ENCODE measurements around the gene DDX46.
A peak's percentile ranks its signal among the peaks of the same experiment; 100 is the strongest.

Gene DDX46, protein sequence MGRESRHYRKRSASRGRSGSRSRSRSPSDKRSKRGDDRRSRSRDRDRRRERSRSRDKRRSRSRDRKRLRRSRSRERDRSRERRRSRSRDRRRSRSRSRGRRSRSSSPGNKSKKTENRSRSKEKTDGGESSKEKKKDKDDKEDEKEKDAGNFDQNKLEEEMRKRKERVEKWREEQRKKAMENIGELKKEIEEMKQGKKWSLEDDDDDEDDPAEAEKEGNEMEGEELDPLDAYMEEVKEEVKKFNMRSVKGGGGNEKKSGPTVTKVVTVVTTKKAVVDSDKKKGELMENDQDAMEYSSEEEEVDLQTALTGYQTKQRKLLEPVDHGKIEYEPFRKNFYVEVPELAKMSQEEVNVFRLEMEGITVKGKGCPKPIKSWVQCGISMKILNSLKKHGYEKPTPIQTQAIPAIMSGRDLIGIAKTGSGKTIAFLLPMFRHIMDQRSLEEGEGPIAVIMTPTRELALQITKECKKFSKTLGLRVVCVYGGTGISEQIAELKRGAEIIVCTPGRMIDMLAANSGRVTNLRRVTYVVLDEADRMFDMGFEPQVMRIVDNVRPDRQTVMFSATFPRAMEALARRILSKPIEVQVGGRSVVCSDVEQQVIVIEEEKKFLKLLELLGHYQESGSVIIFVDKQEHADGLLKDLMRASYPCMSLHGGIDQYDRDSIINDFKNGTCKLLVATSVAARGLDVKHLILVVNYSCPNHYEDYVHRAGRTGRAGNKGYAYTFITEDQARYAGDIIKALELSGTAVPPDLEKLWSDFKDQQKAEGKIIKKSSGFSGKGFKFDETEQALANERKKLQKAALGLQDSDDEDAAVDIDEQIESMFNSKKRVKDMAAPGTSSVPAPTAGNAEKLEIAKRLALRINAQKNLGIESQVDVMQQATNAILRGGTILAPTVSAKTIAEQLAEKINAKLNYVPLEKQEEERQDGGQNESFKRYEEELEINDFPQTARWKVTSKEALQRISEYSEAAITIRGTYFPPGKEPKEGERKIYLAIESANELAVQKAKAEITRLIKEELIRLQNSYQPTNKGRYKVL

DNA sequence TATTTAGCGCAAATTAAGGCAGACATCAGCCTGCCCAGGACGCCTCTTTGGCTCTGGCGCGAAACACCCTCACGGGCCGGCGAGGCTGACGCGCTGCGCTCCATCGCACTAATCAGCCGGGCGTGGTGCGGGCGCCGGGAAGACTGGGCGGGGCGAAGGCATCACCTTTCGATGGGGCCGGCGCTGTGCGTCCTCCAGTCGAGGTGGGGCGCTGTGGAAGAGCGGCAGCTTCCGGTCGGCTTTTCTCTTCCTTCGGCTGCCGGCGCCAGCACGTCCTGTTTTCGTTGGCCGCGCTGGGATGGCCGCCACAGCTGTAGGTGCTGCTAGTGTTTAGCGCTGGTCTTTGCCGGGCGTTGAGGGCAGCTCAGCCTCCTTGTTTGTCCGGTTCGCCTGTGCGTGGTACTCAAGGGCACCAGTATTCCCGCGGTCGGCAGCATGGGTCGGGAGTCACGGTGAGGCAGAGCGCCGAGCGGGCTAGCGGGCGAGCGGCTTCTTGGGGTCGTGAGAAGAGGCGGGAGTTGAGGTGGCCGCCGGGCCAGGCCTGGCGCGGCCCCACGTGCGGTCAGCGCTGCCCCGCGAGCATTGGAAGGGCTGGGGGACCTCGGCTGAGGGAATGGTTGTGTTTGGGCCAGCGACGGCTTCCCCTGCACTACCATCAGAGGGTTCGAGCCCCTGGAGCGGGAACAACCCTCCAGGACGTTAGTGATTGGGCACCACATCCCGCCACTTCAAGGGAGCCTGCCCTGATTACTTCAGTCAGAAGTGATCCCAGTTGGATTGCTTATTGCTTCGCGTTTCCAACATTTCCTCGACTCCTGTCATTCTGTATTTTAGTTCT, at the start of gene DDX46:
TSS of gene DDX46 (plus strand) at position 276 of the 838 bp plus-strand sequence. CDS start at position 436, 160 bp downstream.
- peak; percentile 40; the same call in 1 of the 2 replicates for TF ChIP-seq TEAD4 (IDR thresholded peaks at IDR 0.05)
- peak; percentile 40; the same call in 1 of the 2 replicates for TF ChIP-seq NFIC (IDR thresholded peaks at IDR 0.05)
- 0 out of 2 replicates have a peak, but pooled peaks have one; percentile 30 for TF ChIP-seq EP300 (IDR thresholded peaks at IDR 0.05; ENCODE audit: borderline replicate concordance)
- TF ChIP-seq RAD21 (IDR thresholded peaks at IDR 0.05; ENCODE audit: low read depth), result no peak; the same call in 1 of the 2 replicates
- TF ChIP-seq, protein P1, sequence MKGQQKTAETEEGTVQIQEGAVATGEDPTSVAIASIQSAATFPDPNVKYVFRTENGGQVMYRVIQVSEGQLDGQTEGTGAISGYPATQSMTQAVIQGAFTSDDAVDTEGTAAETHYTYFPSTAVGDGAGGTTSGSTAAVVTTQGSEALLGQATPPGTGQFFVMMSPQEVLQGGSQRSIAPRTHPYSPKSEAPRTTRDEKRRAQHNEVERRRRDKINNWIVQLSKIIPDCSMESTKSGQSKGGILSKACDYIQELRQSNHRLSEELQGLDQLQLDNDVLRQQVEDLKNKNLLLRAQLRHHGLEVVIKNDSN (IDR thresholded peaks at IDR 0.05), result peak; percentile 48
- TF ChIP-seq CEBPB (IDR thresholded peaks at IDR 0.05), result no peak
- peak; percentile 58; the same call in 1 of the 2 replicates for TF ChIP-seq EGR1 (IDR thresholded peaks at IDR 0.05)
- TF ChIP-seq, protein P2, sequence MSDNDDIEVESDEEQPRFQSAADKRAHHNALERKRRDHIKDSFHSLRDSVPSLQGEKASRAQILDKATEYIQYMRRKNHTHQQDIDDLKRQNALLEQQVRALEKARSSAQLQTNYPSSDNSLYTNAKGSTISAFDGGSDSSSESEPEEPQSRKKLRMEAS (IDR thresholded peaks at IDR 0.05), result peak; percentile 88
- TF ChIP-seq CREB1 (IDR thresholded peaks at IDR 0.05; ENCODE audit: low read depth), result no peak
- TF ChIP-seq FOXM1 (IDR thresholded peaks at IDR 0.05; ENCODE audit: borderline replicate concordance, low read depth), result no peak
- no peak for TF ChIP-seq ZBTB7A (IDR thresholded peaks at IDR 0.05; ENCODE audit: low read depth)
- TF ChIP-seq, protein P3, sequence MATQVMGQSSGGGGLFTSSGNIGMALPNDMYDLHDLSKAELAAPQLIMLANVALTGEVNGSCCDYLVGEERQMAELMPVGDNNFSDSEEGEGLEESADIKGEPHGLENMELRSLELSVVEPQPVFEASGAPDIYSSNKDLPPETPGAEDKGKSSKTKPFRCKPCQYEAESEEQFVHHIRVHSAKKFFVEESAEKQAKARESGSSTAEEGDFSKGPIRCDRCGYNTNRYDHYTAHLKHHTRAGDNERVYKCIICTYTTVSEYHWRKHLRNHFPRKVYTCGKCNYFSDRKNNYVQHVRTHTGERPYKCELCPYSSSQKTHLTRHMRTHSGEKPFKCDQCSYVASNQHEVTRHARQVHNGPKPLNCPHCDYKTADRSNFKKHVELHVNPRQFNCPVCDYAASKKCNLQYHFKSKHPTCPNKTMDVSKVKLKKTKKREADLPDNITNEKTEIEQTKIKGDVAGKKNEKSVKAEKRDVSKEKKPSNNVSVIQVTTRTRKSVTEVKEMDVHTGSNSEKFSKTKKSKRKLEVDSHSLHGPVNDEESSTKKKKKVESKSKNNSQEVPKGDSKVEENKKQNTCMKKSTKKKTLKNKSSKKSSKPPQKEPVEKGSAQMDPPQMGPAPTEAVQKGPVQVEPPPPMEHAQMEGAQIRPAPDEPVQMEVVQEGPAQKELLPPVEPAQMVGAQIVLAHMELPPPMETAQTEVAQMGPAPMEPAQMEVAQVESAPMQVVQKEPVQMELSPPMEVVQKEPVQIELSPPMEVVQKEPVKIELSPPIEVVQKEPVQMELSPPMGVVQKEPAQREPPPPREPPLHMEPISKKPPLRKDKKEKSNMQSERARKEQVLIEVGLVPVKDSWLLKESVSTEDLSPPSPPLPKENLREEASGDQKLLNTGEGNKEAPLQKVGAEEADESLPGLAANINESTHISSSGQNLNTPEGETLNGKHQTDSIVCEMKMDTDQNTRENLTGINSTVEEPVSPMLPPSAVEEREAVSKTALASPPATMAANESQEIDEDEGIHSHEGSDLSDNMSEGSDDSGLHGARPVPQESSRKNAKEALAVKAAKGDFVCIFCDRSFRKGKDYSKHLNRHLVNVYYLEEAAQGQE (IDR thresholded peaks at IDR 0.05; ENCODE audit: low read depth), result no peak
- TF ChIP-seq TCF12 (IDR thresholded peaks at IDR 0.05; ENCODE audit: low read depth), result peak; percentile 84
- TF ChIP-seq YY1 (IDR thresholded peaks at IDR 0.05; ENCODE audit: low read depth), result peak; percentile 96
- TF ChIP-seq TAF1 (IDR thresholded peaks at IDR 0.05; ENCODE audit: low read depth), result peak; percentile 98

DNA sequence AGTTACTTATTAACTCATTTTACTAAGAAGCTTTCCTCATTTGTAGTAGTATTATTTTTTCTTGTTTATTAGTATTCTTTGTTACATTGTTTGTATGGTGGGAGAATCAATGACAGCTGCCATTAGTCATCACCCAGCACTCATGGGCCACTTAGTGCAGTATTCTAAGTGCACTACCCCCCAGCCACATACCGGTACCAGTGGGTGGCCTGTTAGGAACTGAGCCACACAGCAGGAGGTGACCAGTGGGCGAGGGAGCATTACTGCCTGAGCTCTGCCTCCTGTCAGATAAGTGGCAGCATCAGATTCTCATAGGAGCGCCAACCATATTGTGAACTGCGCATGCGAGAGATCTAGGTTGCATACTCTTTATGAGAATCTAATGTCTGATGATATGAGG, 44.5 kb upstream of the DDX46 start:
- no peak for TF ChIP-seq NFIC (IDR thresholded peaks at IDR 0.05)
- TF ChIP-seq TEAD4 (IDR thresholded peaks at IDR 0.05), result peak; percentile 75
- TF ChIP-seq RAD21 (IDR thresholded peaks at IDR 0.05; ENCODE audit: low read depth), result no peak
- no peak for TF ChIP-seq YY1 (IDR thresholded peaks at IDR 0.05; ENCODE audit: low read depth)
- TF ChIP-seq EGR1 (IDR thresholded peaks at IDR 0.05), result peak; percentile 52; the same call in 1 of the 2 replicates
- no peak for TF ChIP-seq CEBPB (IDR thresholded peaks at IDR 0.05)
- TF ChIP-seq TCF12 (IDR thresholded peaks at IDR 0.05; ENCODE audit: low read depth), result no peak
- TF ChIP-seq ZBTB7A (IDR thresholded peaks at IDR 0.05; ENCODE audit: low read depth), result no peak
- TF ChIP-seq FOXM1 (IDR thresholded peaks at IDR 0.05; ENCODE audit: borderline replicate concordance, low read depth), result no peak

DNA sequence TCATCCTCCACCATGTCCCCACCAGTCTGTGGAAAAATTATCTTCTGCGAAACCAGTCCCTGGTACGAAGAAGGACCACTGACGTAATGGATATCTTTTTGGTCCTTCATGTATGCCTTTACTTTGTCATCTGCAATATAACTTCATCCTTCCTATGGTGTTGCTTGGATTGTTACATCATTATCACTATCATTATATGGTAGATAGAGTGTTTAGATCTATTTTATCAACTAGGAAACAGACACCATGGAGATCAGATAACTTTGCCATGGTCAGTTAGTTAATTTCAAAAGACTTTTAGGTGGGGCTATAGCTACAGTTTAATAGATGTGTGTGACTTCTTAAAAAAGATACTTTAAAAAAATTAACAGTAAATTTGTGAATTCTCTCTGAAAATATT, 44.0 kb upstream of the DDX46 start:
- no peak for TF ChIP-seq TCF12 (IDR thresholded peaks at IDR 0.05; ENCODE audit: low read depth)
- TF ChIP-seq, protein P2 (IDR thresholded peaks at IDR 0.05), result no peak
- no peak for TF ChIP-seq YY1 (IDR thresholded peaks at IDR 0.05; ENCODE audit: low read depth)
- TF ChIP-seq ZBTB7A (IDR thresholded peaks at IDR 0.05; ENCODE audit: low read depth), result no peak
- no peak for TF ChIP-seq EGR1 (IDR thresholded peaks at IDR 0.05)
- TF ChIP-seq TEAD4 (IDR thresholded peaks at IDR 0.05), result no peak

DNA sequence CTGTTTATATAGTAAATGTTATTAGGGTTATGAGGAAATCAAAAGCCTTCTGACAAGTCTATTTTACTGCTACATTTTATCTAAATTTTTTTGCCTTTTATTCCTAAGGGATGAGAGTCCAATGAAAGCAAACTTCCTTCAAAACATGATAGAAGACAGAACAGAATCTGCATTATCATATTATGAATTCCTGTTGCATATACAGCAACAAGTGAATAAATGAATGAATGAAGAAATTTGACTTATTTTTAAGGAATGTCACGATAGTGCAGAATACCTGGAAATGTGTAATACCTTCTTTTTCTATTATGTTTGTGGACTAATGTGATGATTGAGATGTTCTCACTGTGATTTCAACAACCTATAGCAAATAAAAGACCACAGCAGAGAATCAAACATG, 33.7 kb upstream of the DDX46 start:
- TF ChIP-seq EGR1 (IDR thresholded peaks at IDR 0.05) (no peak), TEAD4 (IDR thresholded peaks at IDR 0.05) (no peak), TCF12 (IDR thresholded peaks at IDR 0.05; ENCODE audit: low read depth) (no peak), EP300 (IDR thresholded peaks at IDR 0.05; ENCODE audit: borderline replicate concordance) (no peak), CREB1 (IDR thresholded peaks at IDR 0.05; ENCODE audit: low read depth) (no peak), YY1 (IDR thresholded peaks at IDR 0.05; ENCODE audit: low read depth) (no peak), CEBPB (IDR thresholded peaks at IDR 0.05) (no peak), NFIC (IDR thresholded peaks at IDR 0.05) (no peak), TAF1 (IDR thresholded peaks at IDR 0.05; ENCODE audit: low read depth) (no peak), ZBTB7A (IDR thresholded peaks at IDR 0.05; ENCODE audit: low read depth) (no peak), FOXM1 (IDR thresholded peaks at IDR 0.05; ENCODE audit: borderline replicate concordance, low read depth) (no peak), RAD21 (IDR thresholded peaks at IDR 0.05; ENCODE audit: low read depth) (no peak)
- TF ChIP-seq, protein P1 (IDR thresholded peaks at IDR 0.05), result no peak
- TF ChIP-seq, protein P3 (IDR thresholded peaks at IDR 0.05; ENCODE audit: low read depth), result no peak
- TF ChIP-seq, protein P2 (IDR thresholded peaks at IDR 0.05), result no peak
